MM.1S (cell line): ENCODE data around the gene MYADML2.

Source experiments
- DNase-seq: peaks from one replicate; pipeline ENCODE4 v3.0.0-alpha.2; 2015
- H2AFZ ChIP-seq: fragments of 300-600 bp; sonication (generic); 2 replicates; pipeline ENCODE4 v1.6.0; 2016; ENCODE audit warnings: antibody characterized with exemption, low read length
- H3F3A ChIP-seq: fragments of 300-600 bp; sonication (generic); 2 replicates; pipeline ENCODE4 v1.6.1; 2016; ENCODE audit warnings: mild to moderate bottlenecking, antibody characterized with exemption, low read length, moderate library complexity, mixed read lengths; ENCODE audit not compliant: insufficient read depth
- H3K27ac ChIP-seq: fragments of 300-600 bp; sonication (generic); 2 replicates; pipeline ENCODE4 v1.5.1; 2016; ENCODE audit warnings: mild to moderate bottlenecking, low read length
- H3K27me3 ChIP-seq: fragments of 300-600 bp; sonication (generic); replicated peaks from 2 replicates; pipeline ENCODE4 v1.6.0; 2016; ENCODE audit warnings: low read length; ENCODE audit not compliant: insufficient read depth
- H3K36me3 ChIP-seq: fragments of 300-600 bp; sonication (generic); replicated peaks from 2 replicates; pipeline ENCODE4 v1.6.1; 2016; ENCODE audit warnings: mild to moderate bottlenecking, low read length, mixed read lengths; ENCODE audit not compliant: insufficient read depth
- H3K4me1 ChIP-seq: fragments of 300-600 bp; sonication (generic); 2 replicates; pipeline ENCODE4 v1.6.1; 2016; ENCODE audit warnings: low read length, mixed read lengths
- H3K4me2 ChIP-seq: fragments of 300-600 bp; sonication (generic); 2 replicates; pipeline ENCODE4 v1.6.0; 2016; ENCODE audit warnings: low read depth, low read length
- H3K4me3 ChIP-seq: fragments of 300-600 bp; sonication (generic); 2 replicates; pipeline ENCODE4 v1.5.1; 2016; ENCODE audit warnings: low read length, mixed read lengths
- H3K79me2 ChIP-seq: fragments of 300-600 bp; sonication (generic); 2 replicates; pipeline ENCODE4 v1.6.1; 2016; ENCODE audit warnings: mixed run types, low read length, mixed read lengths
- H3K9ac ChIP-seq: fragments of 300-600 bp; sonication (generic); 2 replicates; pipeline ENCODE4 v1.6.1; 2016; ENCODE audit warnings: low read length, mixed read lengths
- H3K9me2 ChIP-seq: fragments of 300-600 bp; sonication (generic); replicated peaks from 2 replicates; pipeline ENCODE4 v1.6.1; 2016; ENCODE audit warnings: mild to moderate bottlenecking, low read length, mixed read lengths; ENCODE audit not compliant: insufficient read depth
- H3K9me3 ChIP-seq: fragments of 300-600 bp; sonication (generic); replicated peaks from 2 replicates; pipeline ENCODE4 v1.6.1; 2016; ENCODE audit warnings: mild to moderate bottlenecking, low read length, mixed read lengths; ENCODE audit not compliant: insufficient read depth
- H4K20me1 ChIP-seq: fragments of 300-600 bp; sonication (generic); 2 replicates; pipeline ENCODE4 v1.6.1; 2016; ENCODE audit warnings: mild to moderate bottlenecking, low read length, moderate library complexity, mixed read lengths; ENCODE audit not compliant: insufficient read depth
- EZH2 ChIP-seq: fragments of 300-600 bp; sonication (generic); optimal IDR thresholded peaks from 2 replicates; pipeline ENCODE3; 2017; ENCODE audit warnings: low read depth, mild to moderate bottlenecking, antibody characterized with exemption, low read length, mixed read lengths
- EZH2phosphoT487 ChIP-seq: fragments of 300-600 bp; sonication (generic); IDR thresholded peaks from 2 replicates; pipeline ENCODE4 v1.6.1; 2018; ENCODE audit warnings: antibody characterized with exemption, low read length
- TF ChIP-seq, protein P1 (sequence below): fragments of 300-600 bp; sonication (generic); IDR thresholded peaks from 2 replicates; pipeline ENCODE4 v1.5.1; 2016; ENCODE audit warnings: antibody characterized with exemption, low read length, mixed read lengths

MYADML2 gene

DNA sequence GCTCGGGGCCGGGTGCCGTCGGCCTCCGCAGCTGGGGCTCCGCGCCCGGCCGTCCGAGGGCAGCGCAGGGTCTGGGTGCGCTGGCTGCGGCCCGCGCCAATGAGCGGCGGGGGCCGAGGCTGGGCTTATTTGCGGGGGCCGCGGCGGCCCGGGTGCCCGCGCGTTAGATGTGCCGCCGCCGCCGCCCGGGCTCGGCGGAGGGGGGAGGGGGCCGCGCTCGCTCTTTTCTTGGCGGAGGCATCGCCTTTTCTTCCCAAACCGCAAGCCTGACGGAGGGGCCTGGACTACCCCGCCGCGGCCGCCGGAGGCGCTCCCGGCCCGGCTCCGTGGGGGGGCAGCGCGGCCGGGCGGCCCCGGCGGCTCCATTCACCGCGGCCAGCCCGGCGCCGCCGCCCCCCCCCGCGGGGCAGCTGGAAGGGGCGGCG lies 14.1 kb upstream of the MYADML2 start, which contains the start of gene NOTUM:
Gene NOTUM, minus strand, starts transcription at position 101 of the 425 bp plus-strand sequence. CDS start 278 bp downstream, outside the sequence.
- no peaks in the 10 kb centered on the region for H3K79me2 ChIP-seq
- H3K4me2 ChIP-seq: no peak within 1 kb of the TSS
- no peak within 1 kb of the TSS for H3K9ac ChIP-seq
- no peaks in the 10 kb centered on the region for H4K20me1 ChIP-seq
- H3K9me3 ChIP-seq: no peaks in the 10 kb centered on the region
- H3K4me1 ChIP-seq: no peaks in the 10 kb centered on the region
- H3K9me2 ChIP-seq: no peaks in the 10 kb centered on the region
- no peak within 1 kb of the TSS for H2AFZ ChIP-seq
- no peak within 1 kb of the TSS for H3K4me3 ChIP-seq
- TF ChIP-seq, protein P1, sequence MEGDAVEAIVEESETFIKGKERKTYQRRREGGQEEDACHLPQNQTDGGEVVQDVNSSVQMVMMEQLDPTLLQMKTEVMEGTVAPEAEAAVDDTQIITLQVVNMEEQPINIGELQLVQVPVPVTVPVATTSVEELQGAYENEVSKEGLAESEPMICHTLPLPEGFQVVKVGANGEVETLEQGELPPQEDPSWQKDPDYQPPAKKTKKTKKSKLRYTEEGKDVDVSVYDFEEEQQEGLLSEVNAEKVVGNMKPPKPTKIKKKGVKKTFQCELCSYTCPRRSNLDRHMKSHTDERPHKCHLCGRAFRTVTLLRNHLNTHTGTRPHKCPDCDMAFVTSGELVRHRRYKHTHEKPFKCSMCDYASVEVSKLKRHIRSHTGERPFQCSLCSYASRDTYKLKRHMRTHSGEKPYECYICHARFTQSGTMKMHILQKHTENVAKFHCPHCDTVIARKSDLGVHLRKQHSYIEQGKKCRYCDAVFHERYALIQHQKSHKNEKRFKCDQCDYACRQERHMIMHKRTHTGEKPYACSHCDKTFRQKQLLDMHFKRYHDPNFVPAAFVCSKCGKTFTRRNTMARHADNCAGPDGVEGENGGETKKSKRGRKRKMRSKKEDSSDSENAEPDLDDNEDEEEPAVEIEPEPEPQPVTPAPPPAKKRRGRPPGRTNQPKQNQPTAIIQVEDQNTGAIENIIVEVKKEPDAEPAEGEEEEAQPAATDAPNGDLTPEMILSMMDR: no peak
- TF ChIP-seq EZH2phosphoT487 (no peak), EZH2 (no peak)
- no peak within 1 kb of the TSS for H3K27ac ChIP-seq
- H3K36me3 ChIP-seq: no peaks in the 10 kb centered on the region
- no peaks in the 10 kb centered on the region for H3F3A ChIP-seq
- no peak for DNase-seq
- peaks cover 77% of the 10 kb centered on the region for H3K27me3 ChIP-seq

DNA sequence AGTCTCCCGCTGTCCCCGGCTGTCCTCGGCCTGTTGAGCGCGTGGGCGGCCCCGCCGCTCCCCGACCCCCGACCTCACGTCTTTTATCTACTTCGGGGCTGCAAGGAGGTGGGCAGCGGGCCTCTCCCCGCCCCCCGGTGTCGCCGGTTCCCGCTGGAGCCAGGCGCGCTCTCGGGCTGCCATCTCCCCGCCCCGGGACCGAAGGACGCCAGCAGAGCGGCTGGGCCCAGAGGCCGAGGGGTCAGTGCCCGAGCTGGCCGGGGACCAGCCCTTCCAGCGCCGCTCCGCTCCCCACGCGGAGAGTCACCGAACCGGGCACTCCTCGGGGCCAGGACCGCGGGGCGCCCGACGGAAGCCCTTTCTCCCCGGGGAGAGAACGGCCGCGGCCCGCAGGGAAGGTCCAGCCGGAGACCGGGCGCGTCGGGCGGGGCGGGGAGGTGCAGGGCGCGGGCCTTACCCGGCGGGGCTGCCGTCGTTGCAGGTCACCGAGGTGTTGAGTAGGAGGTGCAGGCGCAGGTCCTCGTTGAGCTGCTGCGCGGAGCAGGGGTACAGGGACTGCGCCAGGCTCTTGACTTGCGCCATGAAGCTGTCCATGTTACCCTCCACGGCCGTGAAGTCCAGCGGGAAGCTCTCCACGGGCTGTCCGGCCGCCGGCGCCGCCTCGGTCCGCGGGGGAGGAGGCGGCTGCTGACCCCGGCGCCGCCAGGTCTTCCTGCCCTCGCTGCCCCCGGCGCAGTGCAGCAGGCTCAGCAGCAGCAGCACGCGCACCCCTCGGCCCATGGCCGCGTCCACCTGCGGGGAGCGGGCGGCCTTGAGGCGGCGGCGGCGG lies 13.3 kb upstream of the MYADML2 start:
- Histone ChIP-seq H3K4me3 (no peak overlapping the region), H2AFZ (no peak overlapping the region), H3K36me3 (no peaks in the 10 kb centered on the region), H3K9ac (no peak overlapping the region), H3K27me3 (peaks cover 71% of the 10 kb centered on the region), H3K4me2 (no peak overlapping the region), H3F3A (no peaks in the 10 kb centered on the region), H4K20me1 (no peaks in the 10 kb centered on the region), H3K9me3 (no peaks in the 10 kb centered on the region), H3K79me2 (no peaks in the 10 kb centered on the region), H3K27ac (no peak overlapping the region), H3K4me1 (no peaks in the 10 kb centered on the region), H3K9me2 (no peaks in the 10 kb centered on the region)
- TF ChIP-seq, protein P1: no peak
- TF ChIP-seq EZH2 (peak; percentile 90), EZH2phosphoT487 (no peak)
- no peak for DNase-seq

DNA sequence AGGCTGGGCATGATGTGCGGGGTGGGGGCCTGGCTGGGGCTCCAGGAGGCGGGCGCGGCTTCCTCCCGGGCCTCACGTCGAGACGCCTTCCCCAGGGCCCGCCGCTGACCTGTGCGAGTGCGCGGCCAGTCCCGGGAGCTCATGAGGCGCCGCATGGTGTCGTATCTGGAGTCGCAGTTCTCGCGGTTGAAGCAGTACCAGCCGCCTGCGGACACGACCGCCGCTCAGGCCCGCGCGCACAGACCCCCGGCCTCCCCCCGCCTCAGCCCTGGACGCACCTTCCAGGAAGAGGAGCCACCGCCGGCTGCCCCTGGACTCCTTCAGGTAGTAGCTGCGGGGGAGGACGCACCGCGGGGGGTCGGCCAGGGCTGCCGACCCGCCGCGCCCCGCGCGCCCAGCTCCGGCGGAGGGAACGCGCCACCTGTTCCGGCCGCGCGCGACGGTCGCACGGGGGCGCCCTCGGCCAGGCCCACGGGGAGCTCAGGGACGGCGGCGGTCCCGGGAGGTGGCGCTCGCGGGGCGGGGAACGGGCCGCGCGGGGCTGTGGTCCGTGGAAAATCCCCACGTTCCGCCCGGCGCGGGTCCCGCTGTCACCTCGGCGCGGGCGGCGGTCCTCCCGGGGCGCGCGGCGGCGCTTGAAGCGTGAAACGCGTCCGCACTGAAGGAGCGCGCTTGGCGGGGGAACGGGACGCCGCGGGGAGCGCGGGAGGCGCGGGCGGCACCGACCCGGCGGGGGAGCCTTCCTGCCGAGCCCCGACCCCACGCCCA lies 12.5 kb upstream of the MYADML2 start:
- Histone ChIP-seq H4K20me1 (no peaks in the 10 kb centered on the region), H3K9me2 (no peaks in the 10 kb centered on the region), H3K4me1 (no peaks in the 10 kb centered on the region), H3K9me3 (no peaks in the 10 kb centered on the region), H3K79me2 (no peaks in the 10 kb centered on the region), H3K4me3 (no peak overlapping the region; the same call in 1 of the 2 replicates), H2AFZ (no peak overlapping the region), H3K27ac (no peak overlapping the region), H3F3A (no peaks in the 10 kb centered on the region), H3K36me3 (no peaks in the 10 kb centered on the region), H3K9ac (no peak overlapping the region), H3K27me3 (peaks cover 66% of the 10 kb centered on the region), H3K4me2 (peak overlapping the region; percentile 45; the same call in 1 of the 2 replicates)
- DNase-seq: peak; percentile 52
- TF ChIP-seq EZH2phosphoT487 (no peak), EZH2 (no peak)
- TF ChIP-seq, protein P1: peak; percentile 41
